C4-2B (cell line): ENCODE data around the gene PPDPF.

ENCODE experiments used
- ZFX ChIP-seq: fragments of 450-650 bp; IDR thresholded peaks from 2 replicates; pipeline ENCODE4 v1.6.1; 2017
- TF ChIP-seq, protein P1 (sequence below): fragments of 450-650 bp; conservative IDR thresholded peaks from 2 replicates; pipeline ENCODE4 v1.5.1; 2017; ENCODE audit warnings: mild to moderate bottlenecking

DNA sequence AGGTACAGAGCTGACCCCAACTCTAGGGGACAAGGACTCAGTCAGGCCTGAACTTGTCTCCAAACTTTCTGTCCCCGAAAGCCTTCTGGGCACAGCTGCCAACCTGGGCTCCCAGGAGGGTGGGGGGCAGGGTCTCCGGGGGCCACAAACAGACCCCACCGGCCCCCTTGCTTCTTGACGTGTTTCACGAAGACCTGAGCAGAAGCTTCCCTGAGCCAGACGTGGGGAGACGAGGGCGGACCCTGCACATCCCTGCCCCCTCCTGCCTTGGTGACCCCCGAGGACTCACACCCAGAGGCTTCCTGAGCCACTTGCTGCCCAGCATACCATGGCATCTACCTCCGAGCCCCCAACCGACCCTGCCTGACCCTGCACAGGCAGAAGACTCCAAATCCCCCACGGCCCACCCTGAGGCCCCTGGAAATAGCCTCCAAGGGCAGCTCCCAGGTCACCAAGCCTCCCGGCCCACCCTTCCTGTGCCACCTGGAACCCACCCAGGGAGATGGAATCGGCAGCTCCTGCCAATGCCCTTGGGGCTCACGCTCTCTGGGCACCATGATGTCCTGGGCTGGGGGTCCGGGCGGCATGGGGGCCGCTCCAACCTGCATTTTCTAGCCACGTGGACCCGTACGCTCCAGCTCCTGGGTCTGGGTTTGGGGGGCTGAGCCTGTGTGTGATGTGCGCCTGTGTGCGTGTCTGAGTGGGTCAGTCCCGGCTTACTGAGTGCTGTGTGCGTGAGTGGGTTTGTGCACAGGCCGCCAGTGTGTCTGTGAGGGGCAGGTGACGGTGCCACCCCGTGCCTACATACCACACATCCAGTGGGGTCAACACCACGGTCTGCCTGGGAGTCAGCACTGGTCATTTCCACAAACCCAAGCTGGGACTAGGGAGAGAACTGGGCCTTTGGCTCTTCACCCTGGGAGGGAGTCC, 19.1 kb downstream of the PPDPF start:
- TF ChIP-seq, protein P1, sequence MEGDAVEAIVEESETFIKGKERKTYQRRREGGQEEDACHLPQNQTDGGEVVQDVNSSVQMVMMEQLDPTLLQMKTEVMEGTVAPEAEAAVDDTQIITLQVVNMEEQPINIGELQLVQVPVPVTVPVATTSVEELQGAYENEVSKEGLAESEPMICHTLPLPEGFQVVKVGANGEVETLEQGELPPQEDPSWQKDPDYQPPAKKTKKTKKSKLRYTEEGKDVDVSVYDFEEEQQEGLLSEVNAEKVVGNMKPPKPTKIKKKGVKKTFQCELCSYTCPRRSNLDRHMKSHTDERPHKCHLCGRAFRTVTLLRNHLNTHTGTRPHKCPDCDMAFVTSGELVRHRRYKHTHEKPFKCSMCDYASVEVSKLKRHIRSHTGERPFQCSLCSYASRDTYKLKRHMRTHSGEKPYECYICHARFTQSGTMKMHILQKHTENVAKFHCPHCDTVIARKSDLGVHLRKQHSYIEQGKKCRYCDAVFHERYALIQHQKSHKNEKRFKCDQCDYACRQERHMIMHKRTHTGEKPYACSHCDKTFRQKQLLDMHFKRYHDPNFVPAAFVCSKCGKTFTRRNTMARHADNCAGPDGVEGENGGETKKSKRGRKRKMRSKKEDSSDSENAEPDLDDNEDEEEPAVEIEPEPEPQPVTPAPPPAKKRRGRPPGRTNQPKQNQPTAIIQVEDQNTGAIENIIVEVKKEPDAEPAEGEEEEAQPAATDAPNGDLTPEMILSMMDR: no peak
- no peak for TF ChIP-seq ZFX
